ENCODE measurements around the gene SRP14. TPM values are rescaled to one million over a fixed set of nuclear protein-coding genes. Genes with fewer than 3 reads are reported as not detected.

The SRP14 gene
- total RNA-seq, 1 experiment from 2014 or later: 200 TPM

- no peak overlapping the region; a peak in 1 of 7 replicates for H3K27ac Mint-ChIP-seq
These were observed 10.8 kb downstream of the SRP14 start for GRCh38 chr15:40028193-40028592.

More at GRCh38 chr15:40028193-40028592, 10.8 kb downstream of the SRP14 start:
- Histone ChIP-seq H3K18ac (ENCODE audit: insufficient read length, low read depth, low read length) (no peak overlapping the region), H3K27me3 (ENCODE audit: insufficient read depth, low read length) (no peaks in the 10 kb centered on the region), H4K20me1 (ENCODE audit: control insufficient read depth, insufficient read depth, insufficient read length) (no peaks in the 10 kb centered on the region), H3K4me2 (ENCODE audit: insufficient read depth, insufficient read length, low read length) (no peak overlapping the region), H2AK5ac (ENCODE audit: insufficient read length, low read length) (no peak overlapping the region), H2AFZ (ENCODE audit: low read length) (no peak overlapping the region), H2BK120ac (ENCODE audit: low read depth, low read length, poor library complexity, severe bottlenecking) (no peak overlapping the region), H3K79me2 (ENCODE audit: insufficient read depth, low read length) (no peaks in the 10 kb centered on the region), H2BK20ac (ENCODE audit: low read depth, low read length, poor library complexity, severe bottlenecking) (no peak overlapping the region), H3K27ac (ENCODE audit: insufficient read length, low read depth, low read length) (no peak overlapping the region), H2BK5ac (ENCODE audit: insufficient read length, low read length) (no peak overlapping the region), H3K4me1 (ENCODE audit: insufficient read depth, low read length) (no peaks in the 10 kb centered on the region), H3T11ph (ENCODE audit: low read length) (no peak overlapping the region), H3K23me2 (ENCODE audit: insufficient read length, low read depth, low read length, poor library complexity, severe bottlenecking) (no peaks in the 10 kb centered on the region), H3K9me3 (ENCODE audit: control insufficient read depth, low read depth, low read length) (no peaks in the 10 kb centered on the region), H3K14ac (ENCODE audit: insufficient read depth, low read length) (no peak overlapping the region), H3K23ac (ENCODE audit: insufficient read length, low read depth, low read length) (no peak overlapping the region), H4K8ac (replicated peaks; ENCODE audit: insufficient read length, low read depth, low read length) (no peak overlapping the region), H3K9ac (ENCODE audit: extremely low read depth, insufficient read length, low read length) (no peak overlapping the region), H2BK15ac (ENCODE audit: low read depth, low read length) (no peak overlapping the region), H4K5ac (ENCODE audit: insufficient read length, low read depth, low read length) (no peak overlapping the region), H4K91ac (ENCODE audit: insufficient read length, low read depth, low read length) (no peak overlapping the region), H3K56ac (ENCODE audit: insufficient read length, low read depth, low read length) (no peak overlapping the region), H2BK12ac (ENCODE audit: insufficient read length, low read depth, low read length) (no peak overlapping the region), H3K79me1 (ENCODE audit: insufficient read depth, low read depth, low read length, poor library complexity, severe bottlenecking) (no peaks in the 10 kb centered on the region), H3K4ac (ENCODE audit: low read depth, low read length) (no peak overlapping the region)
- Mint-ChIP-seq H3K27me3 (ENCODE audit: low read depth) (no peaks in the 10 kb centered on the region), H3K4me1 (peaks cover 0 to 5% of the 10 kb centered on the region in 2 experiments; a peak in 1 of 4 replicates), H3K4me3 (no peak overlapping the region), H3K9me3 (no peaks in the 10 kb centered on the region), H3K36me3 (ENCODE audit: insufficient read depth in 1 of 3, low read depth in 3 of 3) (peaks cover 32 to 87% (median 75%) of the 10 kb centered on the region in 3 experiments)
- no peak for DNase-seq
- no peak for TF ChIP-seq CTCF (conservative IDR thresholded peaks at IDR 0.05)
- no CpG with 5 or more reads among the region's 3 CpGs for WGBS (ENCODE audit: extremely low coverage, insufficient read length, low lambda C conversion rate)
